ENCODE measurements around the gene DCPS. TPM values are rescaled to one million over a fixed set of nuclear protein-coding genes. Genes with fewer than 3 reads are reported as not detected.
"Not testable (repeated sequence)": the region's sequence is repeated elsewhere in the genome, so short reads cannot be mapped to it uniquely, and the experiment has no call there.

DCPS gene
- total RNA-seq, 1 experiment from 2014 or later = 33.2 TPM

GRCh38 chr11:126392633-126393013, 88.8 kb downstream of the DCPS start:
- Mint-ChIP-seq H3K9me3 (ENCODE audit: low read depth, unreplicated experiment) (no peaks in the 10 kb centered on the region), H3K27me3 (ENCODE audit: unreplicated experiment) (no peaks in the 10 kb centered on the region), H3K4me1 (ENCODE audit: low read depth, unreplicated experiment) (peaks cover 9% of the 10 kb centered on the region), H3K27ac (ENCODE audit: unreplicated experiment) (no peak overlapping the region), H3K36me3 (ENCODE audit: insufficient read depth, unreplicated experiment) (no peaks in the 10 kb centered on the region), H3K4me3 (ENCODE audit: low read depth, unreplicated experiment) (no peak overlapping the region)
- no TSS peak for BruUV-seq (replicated peaks)
- TF ChIP-seq CTCF (IDR thresholded peaks at IDR 0.05; ENCODE audit: unreplicated experiment) = no peak
- intact Hi-C loops (cut with micrococcal nuclease; ENCODE audit: unreplicated experiment) = no loop called here
- CTCF ChIA-PET = interaction anchor here (0.6 to 0.7 kb wide), 2 partner anchors 16 to 88 kb away, joined by 8 to 10 read pairs; no protein-coding TSS in a partner anchor
- DNase-seq = no peak

DNA sequence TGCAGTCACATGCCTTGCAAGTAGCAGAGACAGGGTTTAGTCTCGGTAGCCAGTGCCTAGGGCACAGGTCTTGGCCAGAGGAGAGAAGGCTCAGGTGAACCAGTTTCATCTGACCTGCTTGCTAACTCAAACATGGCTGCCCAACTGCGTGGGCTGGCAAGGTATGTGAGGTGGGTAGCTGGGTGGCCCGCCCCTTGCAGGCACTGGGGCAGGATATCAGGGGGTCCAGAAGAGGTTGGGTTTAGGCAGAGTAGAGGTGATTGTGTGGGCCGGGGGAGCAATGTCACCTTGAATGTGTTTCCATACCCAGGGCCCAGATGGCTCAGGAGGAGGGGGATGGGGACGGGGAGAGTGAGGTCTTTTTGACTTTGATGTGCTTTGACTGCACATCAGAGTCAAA, 89.3 kb downstream of the DCPS start:
- BruUV-seq (replicated peaks) = no TSS peak
- H3K27me3 Mint-ChIP-seq (ENCODE audit: unreplicated experiment) = no peaks in the 10 kb centered on the region
- intact Hi-C loops (cut with micrococcal nuclease; ENCODE audit: unreplicated experiment) = no loop called here
- TF ChIP-seq CTCF (IDR thresholded peaks at IDR 0.05; ENCODE audit: unreplicated experiment) = no peak
- no peak overlapping the region for H3K27ac Mint-ChIP-seq (ENCODE audit: unreplicated experiment)
- no peaks in the 10 kb centered on the region for H3K9me3 Mint-ChIP-seq (ENCODE audit: low read depth, unreplicated experiment)
- no peaks in the 10 kb centered on the region for H3K36me3 Mint-ChIP-seq (ENCODE audit: insufficient read depth, unreplicated experiment)
- peaks cover 9% of the 10 kb centered on the region for H3K4me1 Mint-ChIP-seq (ENCODE audit: low read depth, unreplicated experiment)
- CTCF ChIA-PET = no interaction called here
- no peak for DNase-seq
- no peak overlapping the region for H3K4me3 Mint-ChIP-seq (ENCODE audit: low read depth, unreplicated experiment)

GRCh38 chr11:126394036-126394435, 90.2 kb downstream of the DCPS start:
- no peak for DNase-seq
- intact Hi-C loops (cut with micrococcal nuclease; ENCODE audit: unreplicated experiment) = no loop called here
- no peaks in the 10 kb centered on the region for H3K9me3 Mint-ChIP-seq (ENCODE audit: low read depth, unreplicated experiment)
- no peak overlapping the region for H3K27ac Mint-ChIP-seq (ENCODE audit: unreplicated experiment)
- no peaks in the 10 kb centered on the region for H3K36me3 Mint-ChIP-seq (ENCODE audit: insufficient read depth, unreplicated experiment)
- no peaks in the 10 kb centered on the region for H3K27me3 Mint-ChIP-seq (ENCODE audit: unreplicated experiment)
- TF ChIP-seq CTCF (IDR thresholded peaks at IDR 0.05; ENCODE audit: unreplicated experiment) = no peak
- no peak overlapping the region for H3K4me3 Mint-ChIP-seq (ENCODE audit: low read depth, unreplicated experiment)
- CTCF ChIA-PET = no interaction called here
- no TSS peak for BruUV-seq (replicated peaks)
- peaks cover 9% of the 10 kb centered on the region for H3K4me1 Mint-ChIP-seq (ENCODE audit: low read depth, unreplicated experiment)

DNA sequence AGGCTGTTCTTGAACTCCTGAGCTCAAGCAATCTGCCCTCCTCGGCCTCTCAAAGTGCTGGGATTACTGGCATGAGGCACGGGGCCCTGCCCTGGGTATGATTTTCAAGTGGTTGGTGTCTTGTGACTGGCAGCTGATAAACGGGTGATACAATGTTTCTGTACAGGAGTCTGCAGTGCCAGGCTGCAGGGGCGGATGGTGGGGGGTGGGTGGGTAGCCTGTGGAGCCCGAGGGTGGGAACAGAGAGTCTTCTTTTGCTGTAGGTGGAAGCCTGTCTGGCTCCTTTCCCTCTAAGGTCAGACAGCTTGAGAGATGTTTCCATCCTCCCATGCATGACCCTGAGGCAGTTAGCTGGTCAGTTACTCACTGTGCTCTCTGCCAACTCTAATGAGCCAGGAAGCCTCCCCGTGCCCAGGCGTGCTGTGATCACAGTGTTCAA, 90.8 kb downstream of the DCPS start:
- intact Hi-C loops (cut with micrococcal nuclease; ENCODE audit: unreplicated experiment); H3K9me3 Mint-ChIP-seq (ENCODE audit: low read depth, unreplicated experiment); H3K27ac Mint-ChIP-seq (ENCODE audit: unreplicated experiment); H3K27me3 Mint-ChIP-seq (ENCODE audit: unreplicated experiment); DNase-seq; BruUV-seq (replicated peaks); CTCF ChIA-PET; H3K4me1 Mint-ChIP-seq (ENCODE audit: low read depth, unreplicated experiment); H3K36me3 Mint-ChIP-seq (ENCODE audit: insufficient read depth, unreplicated experiment); H3K4me3 Mint-ChIP-seq (ENCODE audit: low read depth, unreplicated experiment): not testable (repeated sequence)

Other genes starting within 250 kb of the DCPS start
- 10.6 and 14.8 TPM in 2 replicates for gene CDON, start 241.2 kb upstream of the DCPS start, total RNA-seq (2022)
- 19.0 and 21.5 TPM in 2 replicates for gene RPUSD4, start 92.4 kb upstream of the DCPS start, total RNA-seq (2022)
- 15.7 and 15.8 TPM in 2 replicates for gene FAM118B, start 92.3 kb upstream of the DCPS start, total RNA-seq (2022)
- 64.6 and 66.4 TPM in 2 replicates for gene SRPRA, start 35.2 kb upstream of the DCPS start, total RNA-seq (2022)
- 34.9 and 40.1 TPM in 2 replicates for gene FOXRED1, start 34.9 kb upstream of the DCPS start, total RNA-seq (2022)
- 8.1 and 8.2 TPM in 2 replicates for gene TIRAP, start 21.0 kb upstream of the DCPS start, total RNA-seq (2022)
- gene ST3GAL4, start 51.6 kb downstream of the DCPS start, total RNA-seq (2022) = 22.1 and 27.9 TPM in 2 replicates

Measured in Calu3 (cell line).